GM06990 (cell line): ENCODE data around the gene SNAPC3.

Experiments used
- DNase-seq: peaks from one replicate; pipeline ENCODE4 v3.0.0-alpha.2; 2011; ENCODE audit not compliant: insufficient read length; ENCODE audit errors: extremely low read depth
- H3K27me3 ChIP-seq: replicated peaks from 2 replicates; pipeline ENCODE4 v1.6.0; 2011; ENCODE audit warnings: low read length; ENCODE audit not compliant: control insufficient read depth, insufficient read depth
- H3K36me3 ChIP-seq: 2 replicates; pipeline ENCODE4 v1.5.1; 2011; ENCODE audit warnings: low read length; ENCODE audit not compliant: control insufficient read depth, insufficient read depth
- H3K4me3 ChIP-seq: replicated peaks from 2 replicates; pipeline ENCODE4 v1.5.1; 2011; ENCODE audit warnings: low read depth, mild to moderate bottlenecking, control low read depth, low read length
- CTCF ChIP-seq: IDR thresholded peaks from 2 replicates; pipeline ENCODE4 v1.5.1; 2011; ENCODE audit warnings: low read length, control low read depth, mild to moderate bottlenecking, inconsistent platforms; ENCODE audit not compliant: insufficient read depth, poor library complexity, severe bottlenecking

Gene SNAPC3

GRCh38 chr9:15469862-15470261 is 47.2 kb downstream of the SNAPC3 start:
- Histone ChIP-seq H3K27me3 (no peaks in the 10 kb centered on the region), H3K4me3 (no peak overlapping the region), H3K36me3 (peaks cover 7% of the 10 kb centered on the region)
- no peak for TF ChIP-seq CTCF
- DNase-seq: no peak

- H3K36me3 ChIP-seq: peaks cover 3% of the 10 kb centered on the region
- H3K4me3 ChIP-seq: no peak overlapping the region
- DNase-seq: no peak
- TF ChIP-seq CTCF: no peak
- H3K27me3 ChIP-seq: no peaks in the 10 kb centered on the region
These were observed 53.4 kb downstream of the SNAPC3 start for GRCh38 chr9:15475923-15476536.

- H3K36me3 ChIP-seq: peaks cover 8% of the 10 kb centered on the region
- no peaks in the 10 kb centered on the region for H3K27me3 ChIP-seq
- no peak for TF ChIP-seq CTCF
- H3K4me3 ChIP-seq: no peak overlapping the region
- DNase-seq: no peak
These were observed 57.4 kb downstream of the SNAPC3 start for GRCh38 chr9:15480028-15480427.

- DNase-seq: no peak
- TF ChIP-seq CTCF: no peak
- Histone ChIP-seq H3K4me3 (no peak overlapping the region), H3K27me3 (no peaks in the 10 kb centered on the region), H3K36me3 (peaks cover 5% of the 10 kb centered on the region)
These were observed 59.5 kb downstream of the SNAPC3 start for GRCh38 chr9:15482146-15482545.

DNA sequence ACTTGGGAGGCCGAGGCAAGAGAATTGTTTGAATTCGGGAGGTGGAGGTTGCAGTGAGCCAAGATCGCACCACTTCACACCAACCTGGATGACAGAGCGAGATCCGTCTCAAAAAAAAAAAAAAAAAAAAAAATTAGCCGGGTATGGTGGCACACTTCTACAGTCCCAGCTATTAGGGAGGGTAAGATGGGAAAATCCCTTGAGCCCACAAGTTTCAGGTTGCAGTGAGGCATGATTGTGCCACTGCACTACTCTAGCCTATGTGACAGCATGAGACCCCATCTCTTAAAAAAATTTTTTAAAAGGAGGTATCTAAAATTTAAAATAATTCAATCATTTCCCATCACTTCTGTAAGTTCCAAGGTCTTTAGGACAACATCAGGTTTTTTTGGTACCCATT is 62.1 kb downstream of the SNAPC3 start:
- no peak for TF ChIP-seq CTCF
- Histone ChIP-seq H3K36me3 (peaks cover 6% of the 10 kb centered on the region), H3K27me3 (no peaks in the 10 kb centered on the region), H3K4me3 (no peak overlapping the region)
- no peak for DNase-seq
